ENCODE data around the gene CCDC69.
"Not testable (repeated sequence)": the region's sequence is repeated elsewhere in the genome, so short reads cannot be mapped to it uniquely, and the experiment has no call there.

The CCDC69 gene

DNA sequence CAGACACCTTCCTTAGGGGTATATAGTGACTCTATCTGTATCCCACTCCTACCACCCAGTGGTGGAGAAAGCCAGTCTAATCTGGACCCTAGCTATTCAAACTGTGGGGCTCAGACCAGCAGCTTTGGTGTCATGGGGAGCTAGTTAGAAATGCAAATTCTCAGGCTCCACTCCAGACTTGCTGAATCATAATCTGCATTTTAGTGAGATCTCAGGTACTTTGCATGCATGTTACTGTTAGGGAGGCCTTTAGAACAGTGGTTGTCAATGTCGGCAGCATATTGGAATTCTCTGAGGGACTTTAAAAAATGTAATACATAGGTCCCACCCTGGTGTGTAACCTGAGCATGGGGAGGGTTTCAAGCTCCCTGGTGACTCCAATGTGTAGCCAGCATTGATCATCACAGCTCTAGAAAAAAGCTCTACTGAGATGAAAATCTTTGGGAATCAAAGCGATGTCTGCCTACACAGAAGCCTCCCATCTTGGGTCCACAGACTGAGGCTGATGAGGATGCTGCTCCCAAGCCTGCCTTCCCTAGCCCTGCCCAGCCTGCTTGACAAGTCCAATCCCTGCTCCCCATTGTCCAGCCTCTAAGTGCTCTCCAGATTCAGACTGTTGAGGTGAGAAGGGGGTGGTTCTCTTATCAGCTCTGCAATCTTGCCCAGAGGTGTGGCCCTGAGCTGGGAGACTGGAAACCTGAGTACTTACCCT lies 17.2 kb upstream of the CCDC69 start:
- no peak overlapping the region for H3K18ac ChIP-seq (ENCODE audit: low read depth in 1 of 2, low read length in 2 of 2)
- no peaks in the 10 kb centered on the region for H3K9me3 ChIP-seq (ENCODE audit: control insufficient read depth, low read length)
- H2BK12ac ChIP-seq (ENCODE audit: low read length in 2 of 2): no peak overlapping the region
- no peaks in the 10 kb centered on the region for H3K36me3 ChIP-seq (ENCODE audit: control insufficient read depth in 1 of 2, insufficient read depth in 2 of 2, low read depth in 1 of 2, low read length in 2 of 2)
- no peak for DNase-seq
- H3K4me1 ChIP-seq (ENCODE audit: control insufficient read depth, insufficient read depth, low read depth, low read length): no peaks in the 10 kb centered on the region
- WGBS: 100% methylated on average over 2 of the region's 2 CpGs
- H3K27me3 ChIP-seq (ENCODE audit: control insufficient read depth in 1 of 2, insufficient read depth in 1 of 2, low read length in 2 of 2): peaks cover 12 to 15% of the 10 kb centered on the region in 2 experiments
- H3K27ac ChIP-seq (ENCODE audit: low read length, poor library complexity, severe bottlenecking): no peak overlapping the region
- no peak overlapping the region for H2AK5ac ChIP-seq (ENCODE audit: low read length, severe bottlenecking)
- H2BK15ac ChIP-seq (ENCODE audit: low read depth, poor library complexity, severe bottlenecking): no peak overlapping the region
- no peak overlapping the region for H4K91ac ChIP-seq (ENCODE audit: low read length)
- H2BK120ac ChIP-seq (ENCODE audit: low read depth, low read length): no peak overlapping the region
- no peak overlapping the region for H3K23ac ChIP-seq (ENCODE audit: low read length in 2 of 2)
- no peaks in the 10 kb centered on the region for H3K79me1 ChIP-seq (replicated peaks; ENCODE audit: low read length, poor library complexity, severe bottlenecking)
- H3K4me3 ChIP-seq (ENCODE audit: insufficient read depth in 1 of 2, low read depth in 1 of 2, low read length in 2 of 2): no peak overlapping the region
- no peak overlapping the region for H3K14ac ChIP-seq (ENCODE audit: low read length in 2 of 2)
- H3K9ac ChIP-seq (ENCODE audit: low read length): no peak overlapping the region
- H3K4ac ChIP-seq (ENCODE audit: low read depth in 1 of 2, low read length in 2 of 2): no peak overlapping the region
- H4K8ac ChIP-seq (ENCODE audit: low read length): no peak overlapping the region
- no peak overlapping the region for H2BK5ac ChIP-seq (ENCODE audit: low read depth, low read length, poor library complexity, severe bottlenecking)
- H3K4me2 ChIP-seq (ENCODE audit: low read length, poor library complexity, severe bottlenecking): no peak overlapping the region
- no peak overlapping the region for H2AFZ ChIP-seq (ENCODE audit: low read depth, low read length)

DNA sequence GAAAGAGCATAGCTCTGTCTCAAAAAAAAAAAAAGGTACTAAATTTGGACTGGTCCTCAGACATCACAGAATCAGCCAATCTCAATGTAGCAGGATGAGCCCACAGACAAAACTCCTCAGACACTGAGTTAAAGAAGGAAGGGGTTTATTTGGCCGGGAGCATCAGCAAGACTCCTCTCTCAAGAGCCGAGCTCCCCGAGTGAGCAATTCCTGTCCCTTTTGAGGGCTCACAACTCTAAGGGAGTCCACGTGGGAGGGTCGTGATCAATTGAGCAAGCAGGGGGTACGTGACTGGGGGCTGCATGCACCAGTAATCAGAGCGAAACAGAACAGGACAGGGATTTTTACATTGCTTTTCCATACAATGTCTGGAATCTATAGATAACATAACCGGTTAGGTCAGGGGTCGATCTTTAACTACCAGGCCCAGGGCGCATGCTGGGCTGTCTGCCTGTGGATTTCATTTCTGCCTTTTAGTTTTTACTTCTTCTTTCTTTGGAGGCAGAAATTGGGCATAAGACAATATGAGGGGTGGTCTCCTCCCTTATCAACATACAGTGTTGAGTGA lies 16.5 kb upstream of the CCDC69 start:
- not testable (repeated sequence) for H4K8ac ChIP-seq (ENCODE audit: low read length); H3K27ac ChIP-seq (ENCODE audit: low read length, poor library complexity, severe bottlenecking); H2BK12ac ChIP-seq (ENCODE audit: low read length in 2 of 2); H2AK5ac ChIP-seq (ENCODE audit: low read length, severe bottlenecking); H3K4me2 ChIP-seq (ENCODE audit: low read length, poor library complexity, severe bottlenecking); H3K9me3 ChIP-seq (ENCODE audit: control insufficient read depth, low read length); H2BK5ac ChIP-seq (ENCODE audit: low read depth, low read length, poor library complexity, severe bottlenecking); H3K9ac ChIP-seq (ENCODE audit: low read length); H3K79me1 ChIP-seq (replicated peaks; ENCODE audit: low read length, poor library complexity, severe bottlenecking); H2AFZ ChIP-seq (ENCODE audit: low read depth, low read length); DNase-seq; H3K4me3 ChIP-seq (ENCODE audit: insufficient read depth in 1 of 2, low read depth in 1 of 2, low read length in 2 of 2); H3K14ac ChIP-seq (ENCODE audit: low read length in 2 of 2); H2BK15ac ChIP-seq (ENCODE audit: low read depth, poor library complexity, severe bottlenecking); H3K18ac ChIP-seq (ENCODE audit: low read depth in 1 of 2, low read length in 2 of 2); H3K4ac ChIP-seq (ENCODE audit: low read depth in 1 of 2, low read length in 2 of 2); H3K4me1 ChIP-seq (ENCODE audit: control insufficient read depth, insufficient read depth, low read depth, low read length); H3K36me3 ChIP-seq (ENCODE audit: control insufficient read depth in 1 of 2, insufficient read depth in 2 of 2, low read depth in 1 of 2, low read length in 2 of 2); H3K23ac ChIP-seq (ENCODE audit: low read length in 2 of 2); H4K91ac ChIP-seq (ENCODE audit: low read length); H2BK120ac ChIP-seq (ENCODE audit: low read depth, low read length)
- H3K27me3 ChIP-seq (ENCODE audit: control insufficient read depth in 1 of 2, insufficient read depth in 1 of 2, low read length in 2 of 2): peaks cover 10 to 12% of the 10 kb centered on the region in 2 experiments
- 86% methylated on average over 10 of the region's 10 CpGs for WGBS

- H2AFZ ChIP-seq (ENCODE audit: low read depth, low read length): no peak overlapping the region
- no peak overlapping the region for H2BK12ac ChIP-seq (ENCODE audit: low read length in 2 of 2)
- H3K9ac ChIP-seq (ENCODE audit: low read length): peak overlapping the region; percentile 74
- no peak overlapping the region for H4K91ac ChIP-seq (ENCODE audit: low read length)
- H3K23ac ChIP-seq (ENCODE audit: low read length in 2 of 2): no peak overlapping the region
- no peak overlapping the region for H3K27ac ChIP-seq (ENCODE audit: low read length, poor library complexity, severe bottlenecking)
- no peaks in the 10 kb centered on the region for H3K4me1 ChIP-seq (ENCODE audit: control insufficient read depth, insufficient read depth, low read depth, low read length)
- H3K4ac ChIP-seq (ENCODE audit: low read depth in 1 of 2, low read length in 2 of 2): no peak overlapping the region
- no peaks in the 10 kb centered on the region for H3K36me3 ChIP-seq (ENCODE audit: control insufficient read depth in 1 of 2, insufficient read depth in 2 of 2, low read depth in 1 of 2, low read length in 2 of 2)
- H3K4me2 ChIP-seq (ENCODE audit: low read length, poor library complexity, severe bottlenecking): no peak overlapping the region
- peaks cover 10 to 22% of the 10 kb centered on the region in 2 experiments for H3K27me3 ChIP-seq (ENCODE audit: control insufficient read depth in 1 of 2, insufficient read depth in 1 of 2, low read length in 2 of 2)
- H2AK5ac ChIP-seq (ENCODE audit: low read length, severe bottlenecking): no peak overlapping the region
- H3K18ac ChIP-seq (ENCODE audit: low read depth in 1 of 2, low read length in 2 of 2): no peak overlapping the region
- 15% methylated on average over 13 of the region's 17 CpGs for WGBS
- DNase-seq: peak; percentile 72
- no peak overlapping the region for H4K8ac ChIP-seq (ENCODE audit: low read length)
- H3K14ac ChIP-seq (ENCODE audit: low read length in 2 of 2): no peak overlapping the region
- no peak overlapping the region for H2BK5ac ChIP-seq (ENCODE audit: low read depth, low read length, poor library complexity, severe bottlenecking)
- no peak overlapping the region for H2BK120ac ChIP-seq (ENCODE audit: low read depth, low read length)
- peak overlapping the region in 1 of 2 experiments; percentile 47 for H3K4me3 ChIP-seq (ENCODE audit: insufficient read depth in 1 of 2, low read depth in 1 of 2, low read length in 2 of 2)
- H3K79me1 ChIP-seq (replicated peaks; ENCODE audit: low read length, poor library complexity, severe bottlenecking): no peaks in the 10 kb centered on the region
- H3K9me3 ChIP-seq (ENCODE audit: control insufficient read depth, low read length): no peaks in the 10 kb centered on the region
- H2BK15ac ChIP-seq (ENCODE audit: low read depth, poor library complexity, severe bottlenecking): no peak overlapping the region
Observed at GRCh38 chr5:151239237-151239861, 15.5 kb upstream of the CCDC69 start.

GRCh38 chr5:151238303-151238741 lies 14.4 kb upstream of the CCDC69 start:
- no peak overlapping the region for H3K27ac ChIP-seq (ENCODE audit: low read length, poor library complexity, severe bottlenecking)
- no peaks in the 10 kb centered on the region for H3K9me3 ChIP-seq (ENCODE audit: control insufficient read depth, low read length)
- H3K9ac ChIP-seq (ENCODE audit: low read length): peak overlapping the region; percentile 74
- H3K4ac ChIP-seq (ENCODE audit: low read depth in 1 of 2, low read length in 2 of 2): peak overlapping the region in 1 of 2 experiments; percentile 30
- peak overlapping the region in 1 of 2 experiments; percentile 47 for H3K4me3 ChIP-seq (ENCODE audit: insufficient read depth in 1 of 2, low read depth in 1 of 2, low read length in 2 of 2)
- H3K27me3 ChIP-seq (ENCODE audit: control insufficient read depth in 1 of 2, insufficient read depth in 1 of 2, low read length in 2 of 2): peaks cover 10 to 26% of the 10 kb centered on the region in 2 experiments
- H3K4me1 ChIP-seq (ENCODE audit: control insufficient read depth, insufficient read depth, low read depth, low read length): no peaks in the 10 kb centered on the region
- no peak overlapping the region for H2BK15ac ChIP-seq (ENCODE audit: low read depth, poor library complexity, severe bottlenecking)
- H4K8ac ChIP-seq (ENCODE audit: low read length): no peak overlapping the region
- no peak for DNase-seq
- no peak overlapping the region for H2AK5ac ChIP-seq (ENCODE audit: low read length, severe bottlenecking)
- no peak overlapping the region for H3K14ac ChIP-seq (ENCODE audit: low read length in 2 of 2)
- H3K79me1 ChIP-seq (replicated peaks; ENCODE audit: low read length, poor library complexity, severe bottlenecking): no peaks in the 10 kb centered on the region
- WGBS: 47% methylated on average over 14 of the region's 14 CpGs
- no peak overlapping the region for H3K4me2 ChIP-seq (ENCODE audit: low read length, poor library complexity, severe bottlenecking)
- no peak overlapping the region for H2AFZ ChIP-seq (ENCODE audit: low read depth, low read length)
- no peak overlapping the region for H3K23ac ChIP-seq (ENCODE audit: low read length in 2 of 2)
- no peaks in the 10 kb centered on the region for H3K36me3 ChIP-seq (ENCODE audit: control insufficient read depth in 1 of 2, insufficient read depth in 2 of 2, low read depth in 1 of 2, low read length in 2 of 2)
- peak overlapping the region in 1 of 2 experiments; percentile 62 for H3K18ac ChIP-seq (ENCODE audit: low read depth in 1 of 2, low read length in 2 of 2)
- peak overlapping the region; percentile 27 for H4K91ac ChIP-seq (ENCODE audit: low read length)
- no peak overlapping the region for H2BK12ac ChIP-seq (ENCODE audit: low read length in 2 of 2)
- H2BK120ac ChIP-seq (ENCODE audit: low read depth, low read length): peak overlapping the region; percentile 5
- H2BK5ac ChIP-seq (ENCODE audit: low read depth, low read length, poor library complexity, severe bottlenecking): no peak overlapping the region
